K562 (cell line): ENCODE measurements around the gene PGAP3. TPM values are rescaled to one million over a fixed set of nuclear protein-coding genes. Genes with fewer than 3 reads are reported as not detected.

ENCODE experiments used
- ASH1L ChIP-seq: fragments of 450-650 bp; IDR thresholded peaks from 2 replicates; pipeline ENCODE4 v1.6.1; 2018; ENCODE audit warnings: borderline replicate concordance, mild to moderate bottlenecking, low read depth; ENCODE audit not compliant: partially characterized antibody
- CHD4 ChIP-seq: fragments of 200-600 bp; sonication (generic); IDR thresholded peaks from 3 replicates; pipeline ENCODE4 v1.6.1; 2012; ENCODE audit warnings: low read depth, mild to moderate bottlenecking, mixed read lengths, low read length, inconsistent platforms; ENCODE audit not compliant: insufficient read depth, insufficient replicate concordance, poor library complexity, severe bottlenecking
- DPF2 ChIP-seq: fragments of 450-650 bp; IDR thresholded peaks from 2 replicates; pipeline ENCODE4 v1.6.1; 2016
- ELF1 ChIP-seq: fragments of 200-800 bp; sonication (Bioruptor generic); IDR thresholded peaks from 2 replicates; pipeline ENCODE4 v1.6.1; 2016; ENCODE audit warnings: missing genetic modification characterization, missing compliant biosample characterization
- HMGN3 ChIP-seq: IDR thresholded peaks from 2 replicates; pipeline ENCODE4 v1.6.1; 2011; ENCODE audit warnings: borderline replicate concordance, low read depth, mild to moderate bottlenecking, mixed read lengths, low read length; ENCODE audit not compliant: insufficient read length; ENCODE audit errors: extremely low read depth
- KDM4B ChIP-seq, 2 experiments: fragments of 450-650 bp in 1 of 2; sonication (generic) in 1 of 2; IDR thresholded peaks; 2 replicates each; pipeline ENCODE4 v1.6.1; 2016 to 2017; ENCODE audit warnings: borderline replicate concordance in 2 of 2, antibody characterized with exemption in 1 of 2, low read depth in 1 of 2, mild to moderate bottlenecking in 1 of 2
- SOX6 ChIP-seq: fragments of 450-650 bp; IDR thresholded peaks from 2 replicates; pipeline ENCODE4 v1.6.1; 2014; ENCODE audit warnings: mild to moderate bottlenecking
- TCF7L2 ChIP-seq: fragments of 150-350 bp; IDR thresholded peaks from 2 replicates; pipeline ENCODE4 v1.6.1; 2016; ENCODE audit warnings: low read depth, mild to moderate bottlenecking, low read length, moderate library complexity
- ZNF175 ChIP-seq: fragments of 200-800 bp; sonication (Bioruptor generic); IDR thresholded peaks from 2 replicates; pipeline ENCODE4 v1.6.1; 2016; ENCODE audit warnings: low read depth, mild to moderate bottlenecking, missing genetic modification characterization, missing compliant biosample characterization
- polyA plus RNA-seq, 8 experiments: library from polyadenylated mRNA; depleted of rRNA in 4 of 8; stranded (reverse) in 5 of 8; unstranded in 3 of 8; fragments of >200 nt; fragmentation: Nextera tagmentation in 2 of 8; fragmentation: Illumina TruSeq in 1 of 8; extraction: Ambion mirVana in 2 of 8; extraction: Trizol in 1 of 8; gene quantifications; 2 replicates each; pipeline versions ENCODE4 v1.2.1 to v1.2.3, GENCODE V29; 2011 to 2014; ENCODE audit warnings: inconsistent platforms in 1 of 8, missing spikeins in 1 of 8
- total RNA-seq, 7 experiments: library from RNA; depleted of rRNA in 6 of 7; stranded (reverse); fragments of >200 nt in 6 of 7; fragmentation: Illumina TruSeq in 2 of 7; extraction: Trizol in 2 of 7; gene quantifications; 2 replicates each; pipeline versions ENCODE4 v1.2.1 to v1.2.3, GENCODE V29; 2011 to 2021; ENCODE audit warnings: low replicate concordance in 1 of 7
- TF ChIP-seq, protein P1 (sequence below): fragments of 200-600 bp; sonication (generic); IDR thresholded peaks from one replicate; pipeline ENCODE4 v1.6.1; 2012; ENCODE audit warnings: mild to moderate bottlenecking, low read depth, low read length, inconsistent platforms
- TF ChIP-seq, protein P2 (sequence below): fragments of 250-450 bp; sonication (Bioruptor Pico); IDR thresholded peaks from 2 replicates; pipeline ENCODE4 v1.4.0; 2020; ENCODE audit warnings: mild to moderate bottlenecking, moderate library complexity

PGAP3 gene
- total and polyA plus RNA-seq, 9 of the 15 experiments (the other 6 are each of a cell fraction or from before 2014, with no cell fraction given): 0.38 to 9.4 (median 4.5) TPM

- TF ChIP-seq, protein P1, sequence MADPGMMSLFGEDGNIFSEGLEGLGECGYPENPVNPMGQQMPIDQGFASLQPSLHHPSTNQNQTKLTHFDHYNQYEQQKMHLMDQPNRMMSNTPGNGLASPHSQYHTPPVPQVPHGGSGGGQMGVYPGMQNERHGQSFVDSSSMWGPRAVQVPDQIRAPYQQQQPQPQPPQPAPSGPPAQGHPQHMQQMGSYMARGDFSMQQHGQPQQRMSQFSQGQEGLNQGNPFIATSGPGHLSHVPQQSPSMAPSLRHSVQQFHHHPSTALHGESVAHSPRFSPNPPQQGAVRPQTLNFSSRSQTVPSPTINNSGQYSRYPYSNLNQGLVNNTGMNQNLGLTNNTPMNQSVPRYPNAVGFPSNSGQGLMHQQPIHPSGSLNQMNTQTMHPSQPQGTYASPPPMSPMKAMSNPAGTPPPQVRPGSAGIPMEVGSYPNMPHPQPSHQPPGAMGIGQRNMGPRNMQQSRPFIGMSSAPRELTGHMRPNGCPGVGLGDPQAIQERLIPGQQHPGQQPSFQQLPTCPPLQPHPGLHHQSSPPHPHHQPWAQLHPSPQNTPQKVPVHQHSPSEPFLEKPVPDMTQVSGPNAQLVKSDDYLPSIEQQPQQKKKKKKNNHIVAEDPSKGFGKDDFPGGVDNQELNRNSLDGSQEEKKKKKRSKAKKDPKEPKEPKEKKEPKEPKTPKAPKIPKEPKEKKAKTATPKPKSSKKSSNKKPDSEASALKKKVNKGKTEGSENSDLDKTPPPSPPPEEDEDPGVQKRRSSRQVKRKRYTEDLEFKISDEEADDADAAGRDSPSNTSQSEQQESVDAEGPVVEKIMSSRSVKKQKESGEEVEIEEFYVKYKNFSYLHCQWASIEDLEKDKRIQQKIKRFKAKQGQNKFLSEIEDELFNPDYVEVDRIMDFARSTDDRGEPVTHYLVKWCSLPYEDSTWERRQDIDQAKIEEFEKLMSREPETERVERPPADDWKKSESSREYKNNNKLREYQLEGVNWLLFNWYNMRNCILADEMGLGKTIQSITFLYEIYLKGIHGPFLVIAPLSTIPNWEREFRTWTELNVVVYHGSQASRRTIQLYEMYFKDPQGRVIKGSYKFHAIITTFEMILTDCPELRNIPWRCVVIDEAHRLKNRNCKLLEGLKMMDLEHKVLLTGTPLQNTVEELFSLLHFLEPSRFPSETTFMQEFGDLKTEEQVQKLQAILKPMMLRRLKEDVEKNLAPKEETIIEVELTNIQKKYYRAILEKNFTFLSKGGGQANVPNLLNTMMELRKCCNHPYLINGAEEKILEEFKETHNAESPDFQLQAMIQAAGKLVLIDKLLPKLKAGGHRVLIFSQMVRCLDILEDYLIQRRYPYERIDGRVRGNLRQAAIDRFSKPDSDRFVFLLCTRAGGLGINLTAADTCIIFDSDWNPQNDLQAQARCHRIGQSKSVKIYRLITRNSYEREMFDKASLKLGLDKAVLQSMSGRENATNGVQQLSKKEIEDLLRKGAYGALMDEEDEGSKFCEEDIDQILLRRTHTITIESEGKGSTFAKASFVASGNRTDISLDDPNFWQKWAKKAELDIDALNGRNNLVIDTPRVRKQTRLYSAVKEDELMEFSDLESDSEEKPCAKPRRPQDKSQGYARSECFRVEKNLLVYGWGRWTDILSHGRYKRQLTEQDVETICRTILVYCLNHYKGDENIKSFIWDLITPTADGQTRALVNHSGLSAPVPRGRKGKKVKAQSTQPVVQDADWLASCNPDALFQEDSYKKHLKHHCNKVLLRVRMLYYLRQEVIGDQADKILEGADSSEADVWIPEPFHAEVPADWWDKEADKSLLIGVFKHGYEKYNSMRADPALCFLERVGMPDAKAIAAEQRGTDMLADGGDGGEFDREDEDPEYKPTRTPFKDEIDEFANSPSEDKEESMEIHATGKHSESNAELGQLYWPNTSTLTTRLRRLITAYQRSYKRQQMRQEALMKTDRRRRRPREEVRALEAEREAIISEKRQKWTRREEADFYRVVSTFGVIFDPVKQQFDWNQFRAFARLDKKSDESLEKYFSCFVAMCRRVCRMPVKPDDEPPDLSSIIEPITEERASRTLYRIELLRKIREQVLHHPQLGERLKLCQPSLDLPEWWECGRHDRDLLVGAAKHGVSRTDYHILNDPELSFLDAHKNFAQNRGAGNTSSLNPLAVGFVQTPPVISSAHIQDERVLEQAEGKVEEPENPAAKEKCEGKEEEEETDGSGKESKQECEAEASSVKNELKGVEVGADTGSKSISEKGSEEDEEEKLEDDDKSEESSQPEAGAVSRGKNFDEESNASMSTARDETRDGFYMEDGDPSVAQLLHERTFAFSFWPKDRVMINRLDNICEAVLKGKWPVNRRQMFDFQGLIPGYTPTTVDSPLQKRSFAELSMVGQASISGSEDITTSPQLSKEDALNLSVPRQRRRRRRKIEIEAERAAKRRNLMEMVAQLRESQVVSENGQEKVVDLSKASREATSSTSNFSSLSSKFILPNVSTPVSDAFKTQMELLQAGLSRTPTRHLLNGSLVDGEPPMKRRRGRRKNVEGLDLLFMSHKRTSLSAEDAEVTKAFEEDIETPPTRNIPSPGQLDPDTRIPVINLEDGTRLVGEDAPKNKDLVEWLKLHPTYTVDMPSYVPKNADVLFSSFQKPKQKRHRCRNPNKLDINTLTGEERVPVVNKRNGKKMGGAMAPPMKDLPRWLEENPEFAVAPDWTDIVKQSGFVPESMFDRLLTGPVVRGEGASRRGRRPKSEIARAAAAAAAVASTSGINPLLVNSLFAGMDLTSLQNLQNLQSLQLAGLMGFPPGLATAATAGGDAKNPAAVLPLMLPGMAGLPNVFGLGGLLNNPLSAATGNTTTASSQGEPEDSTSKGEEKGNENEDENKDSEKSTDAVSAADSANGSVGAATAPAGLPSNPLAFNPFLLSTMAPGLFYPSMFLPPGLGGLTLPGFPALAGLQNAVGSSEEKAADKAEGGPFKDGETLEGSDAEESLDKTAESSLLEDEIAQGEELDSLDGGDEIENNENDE: no peak
- TF ChIP-seq ZNF175 (no peak), CHD4 (no peak), KDM4B (IDR thresholded peaks at IDR 0.05; ENCODE audit: borderline replicate concordance in 2 of 2, low read depth in 1 of 2) (no peak), DPF2 (no peak; the same call in 1 of the 2 replicates), HMGN3 (peak; percentile 61), TCF7L2 (no peak), SOX6 (peak; percentile 49; the same call in 1 of the 2 replicates), ASH1L (no peak), ELF1 (tag) (peak; percentile 100)
- TF ChIP-seq, protein P2, sequence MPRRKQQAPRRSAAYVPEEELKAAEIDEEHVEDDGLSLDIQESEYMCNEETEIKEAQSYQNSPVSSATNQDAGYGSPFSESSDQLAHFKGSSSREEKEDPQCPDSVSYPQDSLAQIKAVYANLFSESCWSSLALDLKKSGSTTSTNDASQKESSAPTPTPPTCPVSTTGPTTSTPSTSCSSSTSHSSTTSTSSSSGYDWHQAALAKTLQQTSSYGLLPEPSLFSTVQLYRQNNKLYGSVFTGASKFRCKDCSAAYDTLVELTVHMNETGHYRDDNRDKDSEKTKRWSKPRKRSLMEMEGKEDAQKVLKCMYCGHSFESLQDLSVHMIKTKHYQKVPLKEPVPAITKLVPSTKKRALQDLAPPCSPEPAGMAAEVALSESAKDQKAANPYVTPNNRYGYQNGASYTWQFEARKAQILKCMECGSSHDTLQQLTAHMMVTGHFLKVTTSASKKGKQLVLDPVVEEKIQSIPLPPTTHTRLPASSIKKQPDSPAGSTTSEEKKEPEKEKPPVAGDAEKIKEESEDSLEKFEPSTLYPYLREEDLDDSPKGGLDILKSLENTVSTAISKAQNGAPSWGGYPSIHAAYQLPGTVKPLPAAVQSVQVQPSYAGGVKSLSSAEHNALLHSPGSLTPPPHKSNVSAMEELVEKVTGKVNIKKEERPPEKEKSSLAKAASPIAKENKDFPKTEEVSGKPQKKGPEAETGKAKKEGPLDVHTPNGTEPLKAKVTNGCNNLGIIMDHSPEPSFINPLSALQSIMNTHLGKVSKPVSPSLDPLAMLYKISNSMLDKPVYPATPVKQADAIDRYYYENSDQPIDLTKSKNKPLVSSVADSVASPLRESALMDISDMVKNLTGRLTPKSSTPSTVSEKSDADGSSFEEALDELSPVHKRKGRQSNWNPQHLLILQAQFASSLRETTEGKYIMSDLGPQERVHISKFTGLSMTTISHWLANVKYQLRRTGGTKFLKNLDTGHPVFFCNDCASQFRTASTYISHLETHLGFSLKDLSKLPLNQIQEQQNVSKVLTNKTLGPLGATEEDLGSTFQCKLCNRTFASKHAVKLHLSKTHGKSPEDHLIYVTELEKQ (CRISPR knock-in tag): no peak
Observed at GRCh38 chr17:39730095-39730921, 42.5 kb upstream of the PGAP3 start, which contains the start of gene MIEN1 (continued).
